OCI-LY3 (cell line): ENCODE data around the gene ANKRD61.

Experiments used
- H2AFZ ChIP-seq: fragments of 200-600, 300-600 bp; shearing (Covaris generic); 2 replicates; pipeline ENCODE4 v1.6.0; 2014; ENCODE audit warnings: antibody characterized with exemption, low read depth, low read length
- H3K27ac ChIP-seq: fragments of 200-600, 300-600 bp; sonication (generic); 2 replicates; pipeline ENCODE4 v1.5.1; 2014; ENCODE audit warnings: mild to moderate bottlenecking, low read length, moderate library complexity, mixed read lengths
- H3K27me3 ChIP-seq: fragments of 200-600, 300-600 bp; sonication (generic); 2 replicates; pipeline ENCODE4 v1.6.1; 2014; ENCODE audit warnings: low read depth, low read length, mixed read lengths
- H3K36me3 ChIP-seq: fragments of 200-600, 300-600 bp; sonication (generic); replicated peaks from 2 replicates; pipeline ENCODE3; 2014; ENCODE audit warnings: low read depth, low read length, mixed read lengths
- H3K4me1 ChIP-seq: fragments of 300-600, 200-600 bp; sonication (generic); 2 replicates; pipeline ENCODE4 v1.6.1; 2014; ENCODE audit warnings: low read length, mixed read lengths
- H3K4me2 ChIP-seq: fragments of 200-600, 300-600 bp; sonication (generic); 2 replicates; pipeline ENCODE4 v1.6.1; 2014; ENCODE audit warnings: low read length, mixed read lengths
- H3K4me3 ChIP-seq: fragments of 300-600, 200-600 bp; sonication (generic); 2 replicates; pipeline ENCODE4 v1.5.1; 2014; ENCODE audit warnings: antibody characterized with exemption, mild to moderate bottlenecking, low read length, moderate library complexity
- H3K79me2 ChIP-seq: fragments of 300-600, 200-600 bp; shearing (Covaris generic); 2 replicates; pipeline ENCODE4 v1.6.1; 2014; ENCODE audit warnings: mild to moderate bottlenecking, low read length, mixed read lengths
- H3K9ac ChIP-seq: fragments of 300-600, 200-600 bp; shearing (Covaris generic); 2 replicates; pipeline ENCODE4 v1.6.0; 2014; ENCODE audit warnings: mild to moderate bottlenecking, low read length, moderate library complexity
- H3K9me3 ChIP-seq: fragments of 200-600, 300-600 bp; shearing (Covaris generic); 2 replicates; pipeline ENCODE4 v1.6.1; 2014; ENCODE audit warnings: low read length, mixed read lengths; ENCODE audit not compliant: insufficient read depth
- H4K20me1 ChIP-seq: fragments of 200-600, 300-600 bp; sonication (generic); 2 replicates; pipeline ENCODE4 v1.6.1; 2016; ENCODE audit warnings: low read length, mixed read lengths; ENCODE audit not compliant: insufficient read depth
- CTCF ChIP-seq: fragments of 200-600, 300-600 bp; sonication (generic); IDR thresholded peaks from 2 replicates; pipeline ENCODE4 v1.5.1; 2014; ENCODE audit warnings: antibody characterized with exemption, low read length, low read depth
- EZH2phosphoT487 ChIP-seq: fragments of 200-600 bp; shearing (Covaris generic); IDR thresholded peaks from 2 replicates; pipeline ENCODE4 v1.6.1; 2018; ENCODE audit warnings: antibody characterized with exemption, mixed run types, low read depth

ANKRD61 gene

GRCh38 chr7:6015917-6016652 is 15.1 kb upstream of the ANKRD61 start:
- Histone ChIP-seq H3K4me2 (no peak overlapping the region), H3K27me3 (no peaks in the 10 kb centered on the region), H3K27ac (peak overlapping the region; percentile 79), H4K20me1 (no peaks in the 10 kb centered on the region), H3K36me3 (peaks cover 17% of the 10 kb centered on the region), H2AFZ (no peak overlapping the region), H3K79me2 (peaks cover 27% of the 10 kb centered on the region), H3K4me1 (peaks cover 3% of the 10 kb centered on the region; the same call in 1 of the 2 replicates), H3K4me3 (no peak overlapping the region), H3K9me3 (no peaks in the 10 kb centered on the region), H3K9ac (no peak overlapping the region)
- TF ChIP-seq EZH2phosphoT487 (no peak), CTCF (no peak)

GRCh38 chr7:6016653-6016966 is 14.6 kb upstream of the ANKRD61 start:
- H3K4me3 ChIP-seq: no peak overlapping the region
- peaks cover 20% of the 10 kb centered on the region for H3K36me3 ChIP-seq
- H3K9ac ChIP-seq: no peak overlapping the region
- H3K4me1 ChIP-seq: peaks cover 3% of the 10 kb centered on the region; the same call in 1 of the 2 replicates
- H3K27me3 ChIP-seq: no peaks in the 10 kb centered on the region
- H2AFZ ChIP-seq: no peak overlapping the region
- peaks cover 22% of the 10 kb centered on the region for H3K79me2 ChIP-seq
- H4K20me1 ChIP-seq: no peaks in the 10 kb centered on the region
- TF ChIP-seq EZH2phosphoT487: no peak
- TF ChIP-seq CTCF: no peak
- H3K9me3 ChIP-seq: no peaks in the 10 kb centered on the region
- H3K4me2 ChIP-seq: no peak overlapping the region
- peak overlapping the region; percentile 79; the same call in 1 of the 2 replicates for H3K27ac ChIP-seq

- H3K36me3 ChIP-seq: peaks cover 38% of the 10 kb centered on the region
- H3K9ac ChIP-seq: no peak overlapping the region
- no peak overlapping the region for H2AFZ ChIP-seq
- H4K20me1 ChIP-seq: no peaks in the 10 kb centered on the region
- no peaks in the 10 kb centered on the region for H3K27me3 ChIP-seq
- H3K4me2 ChIP-seq: no peak overlapping the region
- H3K79me2 ChIP-seq: no peaks in the 10 kb centered on the region; the same call in 1 of the 2 replicates
- H3K9me3 ChIP-seq: no peaks in the 10 kb centered on the region
- no peak for TF ChIP-seq CTCF
- no peak for TF ChIP-seq EZH2phosphoT487
- no peak overlapping the region for H3K4me3 ChIP-seq
- no peak overlapping the region for H3K27ac ChIP-seq
- peaks cover 3% of the 10 kb centered on the region; the same call in 1 of the 2 replicates for H3K4me1 ChIP-seq
These were observed 10.5 kb upstream of the ANKRD61 start for GRCh38 chr7:6020371-6021286.

GRCh38 chr7:6022707-6023106 is 8.5 kb upstream of the ANKRD61 start:
- no peak overlapping the region for H3K9ac ChIP-seq
- no peaks in the 10 kb centered on the region for H3K4me1 ChIP-seq
- H3K4me2 ChIP-seq: no peak overlapping the region
- H3K79me2 ChIP-seq: no peaks in the 10 kb centered on the region
- TF ChIP-seq CTCF (no peak), EZH2phosphoT487 (no peak)
- H3K27me3 ChIP-seq: no peaks in the 10 kb centered on the region
- H4K20me1 ChIP-seq: no peaks in the 10 kb centered on the region
- peaks cover 46% of the 10 kb centered on the region for H3K36me3 ChIP-seq
- H3K9me3 ChIP-seq: no peaks in the 10 kb centered on the region
- H3K4me3 ChIP-seq: no peak overlapping the region
- H2AFZ ChIP-seq: no peak overlapping the region
- H3K27ac ChIP-seq: no peak overlapping the region
